Kidney (tissue), 14 donors: ENCODE data around the gene CELSR3. TPM values are rescaled to one million over a fixed set of nuclear protein-coding genes. Genes with fewer than 3 reads are reported as not detected.

Experiments used
- DNase-seq, 5 donors: peaks; one replicate each; pipeline ENCODE4 v3.0.0-alpha.2; 2013 to 2020
- FAIRE-seq: peaks from 2 replicates; lab custom pipeline; 2012; peaks lifted over from hg19 to GRCh38; lab: Jason Lieb, UNC
- H3K27ac ChIP-seq, 2 donors: one replicate each; pipeline ENCODE4 v1.7.0; 2013; ENCODE audit warnings: low read depth in 2 of 2, low read length in 2 of 2, inconsistent platforms in 1 of 2
- H3K27me3 ChIP-seq: one replicate; pipeline ENCODE4 v1.7.1; 2013; ENCODE audit warnings: low read length, inconsistent platforms; ENCODE audit not compliant: control insufficient read depth, insufficient read depth
- H3K36me3 ChIP-seq, 3 donors: one replicate each; pipeline versions ENCODE4 v1.7.0 to v1.7.1; 2013; ENCODE audit warnings: low read length in 3 of 3, control low read depth in 1 of 3, inconsistent platforms in 1 of 3; ENCODE audit not compliant: insufficient read depth in 3 of 3, control insufficient read depth in 2 of 3
- H3K4me1 ChIP-seq, 3 donors: one replicate each; pipeline versions ENCODE4 v1.7.0 to v1.7.1; 2013; ENCODE audit warnings: low read length in 3 of 3, inconsistent platforms in 1 of 3, low read depth in 1 of 3; ENCODE audit not compliant: control insufficient read depth in 2 of 3, insufficient read depth in 2 of 3
- H3K4me3 ChIP-seq, 3 donors: one replicate each; pipeline versions ENCODE4 v1.7.0 to v1.8.1; 2013; ENCODE audit warnings: low read length in 3 of 3, control low read depth in 1 of 3, inconsistent platforms in 1 of 3
- H3K9ac ChIP-seq, 3 donors: one replicate each; pipeline versions ENCODE4 v1.7.0 to v1.7.1; 2013; ENCODE audit warnings: low read length in 3 of 3, control low read depth in 1 of 3, inconsistent platforms in 1 of 3
- H3K9me3 ChIP-seq, 3 donors: one replicate each; pipeline versions ENCODE4 v1.7.0 to v1.7.1; 2013; ENCODE audit warnings: low read length in 3 of 3, control low read depth in 1 of 3, inconsistent platforms in 1 of 3; ENCODE audit not compliant: control insufficient read depth in 2 of 3, insufficient read depth in 1 of 3
- intact Hi-C: fragments of 100-400 bp; cut with DNase I; formaldehyde crosslinking; loops from one replicate; pipeline ENCODE4 v1.11.1; 2022
- polyA plus RNA-seq: library from polyadenylated mRNA; stranded (reverse); fragments of 350-450 nt; fragmentation: Illumina TruSeq; extraction: RNeasy Lipid Tissue Mini Kit (QIAGEN cat#74804); gene quantifications from one replicate; pipeline ENCODE4 v1.2.3, GENCODE V29; 2014; ENCODE audit warnings: low read depth, low replicate concordance; ENCODE audit not compliant: insufficient read depth
- total RNA-seq: library from RNA; stranded (reverse); fragmentation: NEBNext Ultra II Directional; extraction: Animal tissue kit (Norgen Biotek cat#: 25700); gene quantifications from one replicate; pipeline ENCODE4 v1.2.1, GENCODE V29; 2021
- TF ChIP-seq, protein P1 (sequence below): IDR thresholded peaks from 3 replicates; pipeline ENCODE4 v1.5.1; 2012; ENCODE audit warnings: mild to moderate bottlenecking, moderate library complexity, borderline replicate concordance; ENCODE audit not compliant: insufficient read depth; ENCODE audit errors: extremely low read depth
- donor health status: control.
- donor health status: control.
- donor health status: control.
- donor health status: control.
- donor health status: control.
- donor health status: DM: yes; HTN: yes; CAD: no.
- donor health status: Normal renal cell carcinoma (clear cell type).

Gene CELSR3
- total and polyA plus RNA-seq, 2 donors from 2014 or later, result 0.17 to 2.0 TPM

DNA sequence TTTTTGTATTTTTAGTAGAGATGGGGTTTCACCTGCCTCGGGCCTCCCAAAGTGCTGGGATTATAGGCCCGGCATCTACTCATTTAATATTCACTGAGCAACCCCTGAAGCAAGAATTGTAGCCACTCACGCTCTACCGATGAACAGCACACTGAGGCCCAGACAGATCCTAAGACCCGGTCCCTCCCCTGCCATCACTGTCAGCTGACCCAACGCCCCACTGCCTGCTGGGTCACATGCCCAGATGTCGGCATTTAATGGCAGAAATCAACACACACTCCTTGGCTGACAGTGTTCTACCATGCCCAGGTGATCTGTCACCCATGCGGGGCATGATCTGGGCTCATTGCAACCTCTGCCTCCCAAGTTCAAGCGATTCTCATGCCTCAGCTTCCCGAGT is 37.9 kb downstream of the CELSR3 start:
- Histone ChIP-seq H3K9me3 (no peaks in the 10 kb centered on the region), H3K9ac (no peak overlapping the region), H3K27me3 (no peaks in the 10 kb centered on the region), H3K27ac (no peak overlapping the region), H3K4me3 (no peak overlapping the region), H3K36me3 (peaks cover 0 to 17% (median 10%) of the 10 kb centered on the region in 3 donors), H3K4me1 (no peaks in the 10 kb centered on the region)
- no peak for DNase-seq
- intact Hi-C loops, result no loop called here
- no peak for FAIRE-seq
- TF ChIP-seq, protein P1, sequence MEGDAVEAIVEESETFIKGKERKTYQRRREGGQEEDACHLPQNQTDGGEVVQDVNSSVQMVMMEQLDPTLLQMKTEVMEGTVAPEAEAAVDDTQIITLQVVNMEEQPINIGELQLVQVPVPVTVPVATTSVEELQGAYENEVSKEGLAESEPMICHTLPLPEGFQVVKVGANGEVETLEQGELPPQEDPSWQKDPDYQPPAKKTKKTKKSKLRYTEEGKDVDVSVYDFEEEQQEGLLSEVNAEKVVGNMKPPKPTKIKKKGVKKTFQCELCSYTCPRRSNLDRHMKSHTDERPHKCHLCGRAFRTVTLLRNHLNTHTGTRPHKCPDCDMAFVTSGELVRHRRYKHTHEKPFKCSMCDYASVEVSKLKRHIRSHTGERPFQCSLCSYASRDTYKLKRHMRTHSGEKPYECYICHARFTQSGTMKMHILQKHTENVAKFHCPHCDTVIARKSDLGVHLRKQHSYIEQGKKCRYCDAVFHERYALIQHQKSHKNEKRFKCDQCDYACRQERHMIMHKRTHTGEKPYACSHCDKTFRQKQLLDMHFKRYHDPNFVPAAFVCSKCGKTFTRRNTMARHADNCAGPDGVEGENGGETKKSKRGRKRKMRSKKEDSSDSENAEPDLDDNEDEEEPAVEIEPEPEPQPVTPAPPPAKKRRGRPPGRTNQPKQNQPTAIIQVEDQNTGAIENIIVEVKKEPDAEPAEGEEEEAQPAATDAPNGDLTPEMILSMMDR, result no peak

GRCh38 chr3:48623851-48624547 is 38.7 kb downstream of the CELSR3 start:
- no peak overlapping the region for H3K9ac ChIP-seq
- FAIRE-seq (no peak), DNase-seq (peak in 1 of 5 donors; percentile 43)
- H3K27me3 ChIP-seq, result no peaks in the 10 kb centered on the region
- no peak overlapping the region for H3K4me3 ChIP-seq
- TF ChIP-seq, protein P1, result no peak
- peaks cover 0 to 12% (median 7%) of the 10 kb centered on the region in 3 donors for H3K36me3 ChIP-seq
- H3K9me3 ChIP-seq, result no peaks in the 10 kb centered on the region
- intact Hi-C loops, result no loop called here
- no peaks in the 10 kb centered on the region for H3K4me1 ChIP-seq
- no peak overlapping the region for H3K27ac ChIP-seq

DNA sequence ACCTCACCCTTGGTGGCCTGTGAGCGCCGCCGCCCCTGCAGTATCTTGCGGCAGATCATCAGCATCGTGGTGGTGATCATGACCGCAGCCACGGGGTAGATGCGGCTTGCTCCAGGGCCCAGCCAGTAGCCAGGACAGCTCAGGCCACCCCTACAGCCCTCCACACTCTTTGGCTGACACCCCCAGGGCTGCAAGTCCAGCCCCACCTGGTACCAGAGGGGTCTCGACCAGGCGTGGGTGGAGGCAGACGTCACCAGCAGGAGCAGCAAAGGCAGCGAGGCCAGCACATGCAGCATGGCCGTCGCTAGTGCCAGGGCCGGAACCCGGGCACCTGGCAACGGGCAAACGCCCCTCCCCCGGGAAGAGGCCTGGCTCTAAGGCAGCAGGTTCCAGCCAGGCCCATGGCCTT is 41.2 kb downstream of the CELSR3 start, which contains the start of gene TMEM89:
TMEM89 (minus strand) TSS at position 309 of the 409 bp plus-strand sequence; CDS start at position 296, 13 bp downstream.
- DNase-seq (no peak), FAIRE-seq (no peak)
- Histone ChIP-seq H3K27me3 (no peaks in the 10 kb centered on the region), H3K4me3 (no peak within 1 kb of the TSS), H3K4me1 (no peaks in the 10 kb centered on the region), H3K9me3 (peaks cover 0 to 8% (median 1%) of the 10 kb centered on the region in 3 donors), H3K9ac (no peak within 1 kb of the TSS), H3K36me3 (peaks cover 0 to 2% (median 0%) of the 10 kb centered on the region in 3 donors), H3K27ac (no peak within 1 kb of the TSS)
- TF ChIP-seq, protein P1, result no peak
- intact Hi-C loops, result no loop called here
